ENCODE measurements around the gene R3HDM1.

The R3HDM1 gene

GRCh38 chr2:135728064-135728743 lies 196.9 kb downstream of the R3HDM1 start:
- no peak for ATAC-seq

GRCh38 chr2:135732561-135732960 lies 201.3 kb downstream of the R3HDM1 start:
- no peak for ATAC-seq

- ATAC-seq: no peak
These were observed 201.8 kb downstream of the R3HDM1 start for GRCh38 chr2:135733045-135733444.

GRCh38 chr2:135736546-135736945 lies 205.3 kb downstream of the R3HDM1 start:
- no peak for ATAC-seq

- ATAC-seq: no peak
These were observed 208.9 kb downstream of the R3HDM1 start for GRCh38 chr2:135740206-135740605.

GRCh38 chr2:135741043-135741394 lies 209.7 kb downstream of the R3HDM1 start:
- ATAC-seq: no peak

- ATAC-seq: peak; percentile 94 to 96
These were observed 210.4 kb downstream of the R3HDM1 start, which contains the start of gene UBXN4 for GRCh38 chr2:135741395-135742324. UBXN4 (plus strand) TSS chr2:135741855; CDS start chr2:135741930, 75 bp downstream.

- ATAC-seq: peak; percentile 10 to 14
These were observed 211.1 kb downstream of the R3HDM1 start for GRCh38 chr2:135742325-135742757.

- no peak for ATAC-seq
These were observed 212.6 kb downstream of the R3HDM1 start for GRCh38 chr2:135743860-135744259.

- no peak for ATAC-seq
These were observed 213.6 kb downstream of the R3HDM1 start for GRCh38 chr2:135744760-135745314.

GRCh38 chr2:135745545-135745944 lies 214.3 kb downstream of the R3HDM1 start:
- no peak for ATAC-seq

GRCh38 chr2:135755573-135755972 lies 224.3 kb downstream of the R3HDM1 start:
- ATAC-seq: no peak

GRCh38 chr2:135756692-135757091 lies 225.4 kb downstream of the R3HDM1 start:
- ATAC-seq: no peak

- ATAC-seq: no peak
These were observed 230.7 kb downstream of the R3HDM1 start for GRCh38 chr2:135762022-135762421.

- no peak for ATAC-seq
These were observed 231.2 kb downstream of the R3HDM1 start for GRCh38 chr2:135762530-135762929.

GRCh38 chr2:135768863-135769262 lies 237.6 kb downstream of the R3HDM1 start:
- no peak for ATAC-seq

- no peak for ATAC-seq
These were observed 242.0 kb downstream of the R3HDM1 start for GRCh38 chr2:135773319-135773718.

GRCh38 chr2:135773917-135774316 lies 242.6 kb downstream of the R3HDM1 start:
- ATAC-seq: no peak

All from activated CD4-positive, CD25-positive, alpha-beta regulatory T cell treated with anti-CD3 and anti-CD28 coated beads, Interleukin-2, amount 50 U/mL, for 24 hours (primary cell).